ENCODE results near the gene STYXL2. TPM values are rescaled to one million over a fixed set of nuclear protein-coding genes. Genes with fewer than 3 reads are reported as not detected.

The STYXL2 gene
- not detected in 2 replicates for total RNA-seq
- total RNA-seq (2013): 1.8 TPM
- polyA plus RNA-seq: not detected in 2 replicates
- 0.29 TPM in 1 of 2 replicates, not detected in the other for polyA minus RNA-seq

- intact Hi-C loops (cut with micrococcal nuclease): no loop called here
- WGBS (ENCODE audit: insufficient coverage): 82% methylated on average over 5 of the region's 8 CpGs
- Histone ChIP-seq H3K9ac (ENCODE audit: low read length) (no peak within 1 kb of the TSS), H3K79me2 (ENCODE audit: control insufficient read depth, insufficient read depth, low read length) (no peaks in the 10 kb centered on the region), H3K9me3 (ENCODE audit: control extremely low read depth in 1 of 3, control insufficient read depth in 2 of 3, insufficient read depth in 1 of 3, low read length in 2 of 3) (peaks cover 0 to 1% (median 0%) of the 10 kb centered on the region in 3 donors), H3K36me3 (replicated peaks in 1 of 2; ENCODE audit: control extremely low read depth in 1 of 2, control insufficient read depth in 1 of 2, extremely low read depth in 1 of 2, insufficient read depth in 2 of 2, low read length in 1 of 2) (no peaks in the 10 kb centered on the region), H2AFZ (ENCODE audit: insufficient read depth, low read depth, low read length, poor library complexity, severe bottlenecking) (no peak within 1 kb of the TSS), H3K4me3 (ENCODE audit: control extremely low read depth in 1 of 5, extremely low read depth in 1 of 5, insufficient read depth in 1 of 5, low read depth in 2 of 5, low read length in 4 of 5) (no peak within 1 kb of the TSS), H3K27ac (ENCODE audit: low read length in 2 of 2) (no peak within 1 kb of the TSS), H4K20me1 (ENCODE audit: control insufficient read depth, insufficient read depth, low read length, poor library complexity, severe bottlenecking) (no peaks in the 10 kb centered on the region), H3K4me2 (replicated peaks; ENCODE audit: low read depth, low read length, poor library complexity, severe bottlenecking) (no peak within 1 kb of the TSS), H3K27me3 (replicated peaks in 1 of 4; ENCODE audit: control extremely low read depth in 1 of 4, control insufficient read depth in 3 of 4, insufficient read depth in 4 of 4, low read length in 3 of 4) (no peaks in the 10 kb centered on the region), H3K4me1 (ENCODE audit: control insufficient read depth in 2 of 2, insufficient read depth in 2 of 2, low read length in 2 of 2) (peaks cover 17 to 18% of the 10 kb centered on the region in 2 donors)
- DNase-seq (no peak), ATAC-seq (ENCODE audit: low read depth) (no peak)
- TF ChIP-seq EZH2 (IDR thresholded peaks at IDR 0.05; ENCODE audit: borderline replicate concordance, insufficient read depth, low read depth, low read length, poor library complexity, severe bottlenecking): no peak
- POLR2A ChIA-PET: no interaction called here
- peaks cover 16% of the 10 kb centered on the region for H3K4me1 Mint-ChIP-seq
- H3K9me3 Mint-ChIP-seq (ENCODE audit: insufficient read depth): no peaks in the 10 kb centered on the region
- H3K27ac Mint-ChIP-seq: no peak within 1 kb of the TSS
- H3K27me3 Mint-ChIP-seq: peaks cover 11% of the 10 kb centered on the region
- no peak within 1 kb of the TSS for H3K4me3 Mint-ChIP-seq
- CTCF ChIA-PET: interaction anchor here (1.1 to 1.8 kb wide), 2 partner anchors 35 to 184 kb away, joined by 4 to 8 read pairs; no protein-coding TSS in a partner anchor
Measured at GRCh38 chr1:167093846-167094516, at the start of gene STYXL2. TSS of gene STYXL2 (plus strand) at chr1:167094075. CDS start at chr1:167094850, 775 bp downstream.

DNA sequence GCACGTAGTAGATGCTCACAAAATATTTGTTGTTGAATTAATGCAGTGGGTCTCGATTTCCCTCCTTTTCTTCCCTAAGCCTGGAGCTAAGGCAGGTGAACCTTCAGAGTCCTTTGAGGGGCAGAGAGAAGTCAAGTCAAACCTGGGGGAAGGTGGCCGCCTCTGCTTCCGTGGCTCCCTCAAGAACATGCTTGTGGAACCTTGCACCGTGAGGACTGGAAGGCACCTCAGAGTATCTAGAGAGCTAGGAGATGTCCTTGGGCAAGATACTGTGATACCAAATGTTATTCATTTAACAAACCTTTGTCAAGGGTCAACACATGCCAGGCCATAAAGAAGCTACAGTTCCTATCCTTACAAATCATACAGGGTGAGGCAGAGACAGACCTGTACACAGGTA is 42.0 kb upstream of the STYXL2 start:
- ChIA-PET CTCF (interaction anchor here (2.4 to 17.0 kb wide), 2 partner anchors 8 to 145 kb away, joined by 18 to 944 read pairs; no protein-coding TSS in a partner anchor), POLR2A (no interaction called here)
- Histone ChIP-seq H3K36me3 (replicated peaks in 1 of 2; ENCODE audit: control extremely low read depth in 1 of 2, control insufficient read depth in 1 of 2, extremely low read depth in 1 of 2, insufficient read depth in 2 of 2, low read length in 1 of 2) (no peaks in the 10 kb centered on the region), H3K9me3 (ENCODE audit: control extremely low read depth in 1 of 3, control insufficient read depth in 2 of 3, insufficient read depth in 1 of 3, low read length in 2 of 3) (no peaks in the 10 kb centered on the region), H3K9ac (ENCODE audit: low read length) (no peak overlapping the region), H3K4me2 (replicated peaks; ENCODE audit: low read depth, low read length, poor library complexity, severe bottlenecking) (no peak overlapping the region), H3K79me2 (ENCODE audit: control insufficient read depth, insufficient read depth, low read length) (no peaks in the 10 kb centered on the region), H3K27ac (ENCODE audit: low read length in 2 of 2) (no peak overlapping the region), H3K4me3 (ENCODE audit: control extremely low read depth in 1 of 5, extremely low read depth in 1 of 5, insufficient read depth in 1 of 5, low read depth in 2 of 5, low read length in 4 of 5) (no peak overlapping the region), H3K4me1 (ENCODE audit: control insufficient read depth in 2 of 2, insufficient read depth in 2 of 2, low read length in 2 of 2) (no peaks in the 10 kb centered on the region), H2AFZ (ENCODE audit: insufficient read depth, low read depth, low read length, poor library complexity, severe bottlenecking) (no peak overlapping the region), H3K27me3 (replicated peaks in 1 of 4; ENCODE audit: control extremely low read depth in 1 of 4, control insufficient read depth in 3 of 4, insufficient read depth in 4 of 4, low read length in 3 of 4) (no peaks in the 10 kb centered on the region), H4K20me1 (ENCODE audit: control insufficient read depth, insufficient read depth, low read length, poor library complexity, severe bottlenecking) (no peaks in the 10 kb centered on the region)
- Mint-ChIP-seq H3K27me3 (peaks cover 4% of the 10 kb centered on the region), H3K4me1 (no peaks in the 10 kb centered on the region), H3K9me3 (ENCODE audit: insufficient read depth) (no peaks in the 10 kb centered on the region), H3K27ac (no peak overlapping the region), H3K4me3 (no peak overlapping the region)
- WGBS (ENCODE audit: insufficient coverage): no CpG with 5 or more reads among the region's 5 CpGs
- DNase-seq: no peak
- ATAC-seq (ENCODE audit: low read depth): no peak
- TF ChIP-seq EZH2 (IDR thresholded peaks at IDR 0.05; ENCODE audit: borderline replicate concordance, insufficient read depth, low read depth, low read length, poor library complexity, severe bottlenecking) (no peak), CTCF (IDR thresholded peaks at IDR 0.05) (no peak)
- intact Hi-C loops (cut with micrococcal nuclease): no loop called here

All from B cell (primary cell).